Astrocyte (in vitro differentiated cells and primary cell): Measurements from ENCODE around the gene EGFR.

Source experiments
- CTCF ChIP-seq: IDR thresholded peaks from 2 replicates; pipeline ENCODE4 v1.5.1; 2011; ENCODE audit warnings: low read depth, mild to moderate bottlenecking, inconsistent platforms, low read length, moderate library complexity; ENCODE audit not compliant: insufficient read depth
- EZH2 ChIP-seq: IDR thresholded peaks from 2 replicates; pipeline ENCODE4 v1.6.1; 2012; ENCODE audit warnings: mild to moderate bottlenecking, low read length, inconsistent platforms; ENCODE audit not compliant: insufficient read depth

GRCh38 chr7:55157764-55158105, 138.9 kb downstream of the EGFR start:
- TF ChIP-seq CTCF (no peak), EZH2 (no peak)
